ENCODE results near the gene ZNF319. TPM values are rescaled to one million over a fixed set of nuclear protein-coding genes. Genes with fewer than 3 reads are reported as not detected.

ZNF319 gene
- total RNA-seq, 1 experiment from 2014 or later, result 5.5 TPM

DNA sequence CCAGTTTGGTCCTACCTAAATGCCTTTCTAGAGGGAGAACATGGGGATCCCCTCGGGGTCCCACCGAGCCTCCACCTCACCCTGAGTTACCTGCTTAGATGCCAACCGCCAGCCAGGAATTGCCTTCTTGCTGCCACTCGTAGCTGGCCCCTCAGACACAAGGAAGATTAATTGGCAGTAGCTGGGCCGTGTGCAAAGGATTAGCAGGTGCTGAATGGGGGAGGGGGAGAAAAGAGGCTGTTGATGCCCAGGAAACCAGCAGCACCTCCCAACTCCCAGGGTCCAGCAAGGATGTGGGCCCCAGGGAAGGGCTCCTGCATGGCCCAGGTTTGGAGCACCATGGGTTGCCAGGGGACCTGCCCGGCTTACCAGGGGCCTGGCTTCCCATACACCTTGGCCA lies 29.5 kb downstream of the ZNF319 start, which contains the start of gene CNGB1:
Gene CNGB1, minus strand, starts transcription at position 159 of the 400 bp plus-strand sequence. CDS start 3,842 bp downstream, outside the sequence.
- H3K27ac Mint-ChIP-seq, result no peak within 1 kb of the TSS
- no peaks in the 10 kb centered on the region for H3K9me3 Mint-ChIP-seq
- H3K4me3 Mint-ChIP-seq, result no peak within 1 kb of the TSS
- ATAC-seq (no peak), DNase-seq (ENCODE audit: low spot score) (no peak)
- H3K4me1 Mint-ChIP-seq, result peaks cover 2% of the 10 kb centered on the region; the same call in 1 of the 2 replicates
- CTCF ChIA-PET, result interaction anchor here (1.5 to 1.8 kb wide), 3 partner anchors 49 to 195 kb away, joined by 3 to 7 read pairs (median 5); no protein-coding TSS in a partner anchor
- H3K27me3 Mint-ChIP-seq (ENCODE audit: low read depth), result no peaks in the 10 kb centered on the region
- H3K36me3 Mint-ChIP-seq, result no peaks in the 10 kb centered on the region
- no peak for TF ChIP-seq ELF4 (CRISPR knock-in tag; IDR thresholded peaks at IDR 0.05; ENCODE audit: low read depth)
- no peak for TF ChIP-seq PRRX2 (CRISPR knock-in tag; IDR thresholded peaks at IDR 0.05)
- TF ChIP-seq RELA (CRISPR knock-in tag; IDR thresholded peaks at IDR 0.05; ENCODE audit: borderline replicate concordance), result no peak
- TF ChIP-seq, protein P1, sequence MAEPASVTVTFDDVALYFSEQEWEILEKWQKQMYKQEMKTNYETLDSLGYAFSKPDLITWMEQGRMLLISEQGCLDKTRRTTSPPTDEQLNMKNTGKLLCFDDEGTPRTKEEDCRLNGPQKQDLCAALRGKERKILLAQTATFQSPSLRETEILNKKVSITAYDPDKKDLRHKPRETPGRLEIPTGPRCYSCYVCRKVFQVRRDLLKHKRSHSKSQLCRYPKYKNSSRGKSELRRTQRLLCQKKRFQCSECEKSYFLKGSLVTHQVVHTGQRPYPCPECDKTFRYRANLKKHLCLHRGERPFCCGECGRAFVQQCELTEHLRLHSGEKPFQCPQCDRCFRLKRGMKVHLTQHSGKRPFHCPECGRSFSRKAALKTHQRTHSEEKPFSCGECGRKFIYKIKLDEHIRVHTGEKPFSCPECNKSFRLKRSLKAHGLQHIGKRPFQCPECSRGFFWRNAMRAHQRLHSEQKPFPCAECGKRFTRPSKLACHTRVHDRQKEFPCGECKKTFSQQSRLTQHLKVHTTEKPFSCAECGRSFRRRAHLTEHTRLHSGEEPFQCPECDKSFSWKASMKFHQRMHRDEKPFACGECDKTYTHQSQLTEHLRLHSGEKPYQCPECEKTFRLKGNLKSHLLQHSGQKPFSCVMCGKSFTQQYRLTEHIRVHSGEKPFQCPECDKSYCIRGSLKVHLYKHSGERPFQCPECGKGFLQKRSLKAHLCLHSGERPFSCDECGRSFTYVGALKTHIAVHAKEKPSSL (CRISPR knock-in tag; conservative IDR thresholded peaks at IDR 0.05), result no peak
- no peak for TF ChIP-seq EMX1 (CRISPR knock-in tag; IDR thresholded peaks at IDR 0.05)
- TF ChIP-seq, protein P2, sequence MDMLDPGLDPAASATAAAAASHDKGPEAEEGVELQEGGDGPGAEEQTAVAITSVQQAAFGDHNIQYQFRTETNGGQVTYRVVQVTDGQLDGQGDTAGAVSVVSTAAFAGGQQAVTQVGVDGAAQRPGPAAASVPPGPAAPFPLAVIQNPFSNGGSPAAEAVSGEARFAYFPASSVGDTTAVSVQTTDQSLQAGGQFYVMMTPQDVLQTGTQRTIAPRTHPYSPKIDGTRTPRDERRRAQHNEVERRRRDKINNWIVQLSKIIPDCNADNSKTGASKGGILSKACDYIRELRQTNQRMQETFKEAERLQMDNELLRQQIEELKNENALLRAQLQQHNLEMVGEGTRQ (CRISPR knock-in tag; IDR thresholded peaks at IDR 0.05), result no peak
- TF ChIP-seq, protein P3, sequence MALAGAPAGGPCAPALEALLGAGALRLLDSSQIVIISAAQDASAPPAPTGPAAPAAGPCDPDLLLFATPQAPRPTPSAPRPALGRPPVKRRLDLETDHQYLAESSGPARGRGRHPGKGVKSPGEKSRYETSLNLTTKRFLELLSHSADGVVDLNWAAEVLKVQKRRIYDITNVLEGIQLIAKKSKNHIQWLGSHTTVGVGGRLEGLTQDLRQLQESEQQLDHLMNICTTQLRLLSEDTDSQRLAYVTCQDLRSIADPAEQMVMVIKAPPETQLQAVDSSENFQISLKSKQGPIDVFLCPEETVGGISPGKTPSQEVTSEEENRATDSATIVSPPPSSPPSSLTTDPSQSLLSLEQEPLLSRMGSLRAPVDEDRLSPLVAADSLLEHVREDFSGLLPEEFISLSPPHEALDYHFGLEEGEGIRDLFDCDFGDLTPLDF (CRISPR knock-in tag; IDR thresholded peaks at IDR 0.05), result no peak
- TF ChIP-seq, protein P4, sequence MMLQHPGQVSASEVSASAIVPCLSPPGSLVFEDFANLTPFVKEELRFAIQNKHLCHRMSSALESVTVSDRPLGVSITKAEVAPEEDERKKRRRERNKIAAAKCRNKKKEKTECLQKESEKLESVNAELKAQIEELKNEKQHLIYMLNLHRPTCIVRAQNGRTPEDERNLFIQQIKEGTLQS (CRISPR knock-in tag; conservative IDR thresholded peaks at IDR 0.05), result no peak
- no peak for TF ChIP-seq TEAD1 (CRISPR knock-in tag; IDR thresholded peaks at IDR 0.05)
- no peak for TF ChIP-seq OVOL2 (CRISPR knock-in tag; IDR thresholded peaks at IDR 0.05; ENCODE audit: borderline replicate concordance)
- no peak for TF ChIP-seq SMAD4 (CRISPR knock-in tag; IDR thresholded peaks at IDR 0.05)
- TF ChIP-seq, protein P5, sequence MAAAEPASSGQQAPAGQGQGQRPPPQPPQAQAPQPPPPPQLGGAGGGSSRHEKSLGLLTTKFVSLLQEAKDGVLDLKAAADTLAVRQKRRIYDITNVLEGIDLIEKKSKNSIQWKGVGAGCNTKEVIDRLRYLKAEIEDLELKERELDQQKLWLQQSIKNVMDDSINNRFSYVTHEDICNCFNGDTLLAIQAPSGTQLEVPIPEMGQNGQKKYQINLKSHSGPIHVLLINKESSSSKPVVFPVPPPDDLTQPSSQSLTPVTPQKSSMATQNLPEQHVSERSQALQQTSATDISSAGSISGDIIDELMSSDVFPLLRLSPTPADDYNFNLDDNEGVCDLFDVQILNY (CRISPR knock-in tag; IDR thresholded peaks at IDR 0.05), result no peak
- TF ChIP-seq RORB (CRISPR knock-in tag; IDR thresholded peaks at IDR 0.05), result no peak
- no peak for TF ChIP-seq ZNF396 (CRISPR knock-in tag; IDR thresholded peaks at IDR 0.05; ENCODE audit: borderline replicate concordance)
- TF ChIP-seq, protein P6, sequence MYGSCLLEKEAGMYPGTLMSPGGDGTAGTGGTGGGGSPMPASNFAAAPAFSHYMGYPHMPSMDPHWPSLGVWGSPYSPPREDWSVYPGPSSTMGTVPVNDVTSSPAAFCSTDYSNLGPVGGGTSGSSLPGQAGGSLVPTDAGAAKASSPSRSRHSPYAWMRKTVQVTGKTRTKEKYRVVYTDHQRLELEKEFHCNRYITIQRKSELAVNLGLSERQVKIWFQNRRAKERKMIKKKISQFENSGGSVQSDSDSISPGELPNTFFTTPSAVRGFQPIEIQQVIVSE (CRISPR knock-in tag; IDR thresholded peaks at IDR 0.05; ENCODE audit: borderline replicate concordance), result no peak
- TF ChIP-seq FOXJ3 (CRISPR knock-in tag; IDR thresholded peaks at IDR 0.05; ENCODE audit: borderline replicate concordance), result no peak
- TF ChIP-seq ZNF416 (CRISPR knock-in tag; IDR thresholded peaks at IDR 0.05), result no peak
- no peak for TF ChIP-seq ATF1 (CRISPR knock-in tag; IDR thresholded peaks at IDR 0.05)
- TF ChIP-seq SMAD3 (CRISPR knock-in tag; IDR thresholded peaks at IDR 0.05; ENCODE audit: borderline replicate concordance), result no peak
- POLR2A ChIA-PET, result no interaction called here

DNA sequence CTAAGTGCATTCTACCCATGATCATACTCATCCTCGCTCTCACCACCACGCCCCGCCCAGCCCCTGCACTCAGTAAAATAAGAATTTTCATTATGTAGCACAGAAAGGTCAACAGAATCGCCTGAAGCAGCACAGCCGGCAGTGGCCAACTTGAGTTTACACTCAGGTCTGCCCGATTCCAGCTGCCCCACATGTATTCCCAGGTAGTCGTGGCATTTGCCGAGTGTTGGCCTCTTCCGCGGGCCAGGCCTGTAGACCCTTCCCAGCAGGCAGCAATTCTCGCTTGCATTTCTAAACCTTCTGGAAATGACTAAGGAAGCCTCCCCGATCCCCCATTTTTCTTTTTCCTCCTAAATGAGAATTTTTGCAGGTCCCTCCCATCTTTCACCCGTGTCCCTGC lies 30.2 kb downstream of the ZNF319 start:
- Mint-ChIP-seq H3K9me3 (no peaks in the 10 kb centered on the region), H3K27me3 (ENCODE audit: low read depth) (no peaks in the 10 kb centered on the region), H3K4me3 (no peak overlapping the region), H3K36me3 (no peaks in the 10 kb centered on the region), H3K27ac (no peak overlapping the region), H3K4me1 (peaks cover 2% of the 10 kb centered on the region; the same call in 1 of the 2 replicates)
- ChIA-PET CTCF (interaction anchor here (1.5 to 1.8 kb wide), 3 partner anchors 25 to 194 kb away, joined by 4 to 7 read pairs (median 5); no protein-coding TSS in a partner anchor), POLR2A (no interaction called here)
- ATAC-seq, result no peak
- DNase-seq (ENCODE audit: low spot score), result no peak
- no peak for TF ChIP-seq TEAD1 (CRISPR knock-in tag; IDR thresholded peaks at IDR 0.05)
- peak; percentile 61; the same call in 1 of the 2 replicates for TF ChIP-seq ZNF121 (CRISPR knock-in tag; IDR thresholded peaks at IDR 0.05)
